ENCODE data around the gene IL1RAPL1.

Gene IL1RAPL1

GRCh38 chrX:29653721-29654120, 1066.5 kb downstream of the IL1RAPL1 start:
- no peak for DNase-seq (ENCODE audit: low read depth)

- DNase-seq (ENCODE audit: low read depth) = no peak
Measured at GRCh38 chrX:29659911-29660310, 1072.7 kb downstream of the IL1RAPL1 start.

GRCh38 chrX:29661290-29661689, 1074.0 kb downstream of the IL1RAPL1 start:
- no peak for DNase-seq (ENCODE audit: low read depth)

GRCh38 chrX:29662101-29662500, 1074.9 kb downstream of the IL1RAPL1 start:
- DNase-seq (ENCODE audit: low read depth) = no peak

- DNase-seq (ENCODE audit: low read depth) = no peak
Measured at GRCh38 chrX:29662759-29663503, 1075.7 kb downstream of the IL1RAPL1 start.

GRCh38 chrX:29665532-29665931, 1078.3 kb downstream of the IL1RAPL1 start:
- DNase-seq (ENCODE audit: low read depth) = no peak

GRCh38 chrX:29666366-29666765, 1079.1 kb downstream of the IL1RAPL1 start:
- no peak for DNase-seq (ENCODE audit: low read depth)

- no peak for DNase-seq (ENCODE audit: low read depth)
Measured at GRCh38 chrX:29671421-29671820, 1084.2 kb downstream of the IL1RAPL1 start.

GRCh38 chrX:29687687-29688086, 1100.4 kb downstream of the IL1RAPL1 start:
- DNase-seq (ENCODE audit: low read depth) = no peak

- no peak for DNase-seq (ENCODE audit: low read depth)
Measured at GRCh38 chrX:29690061-29690460, 1102.8 kb downstream of the IL1RAPL1 start.

GRCh38 chrX:29691044-29691443, 1103.8 kb downstream of the IL1RAPL1 start:
- no peak for DNase-seq (ENCODE audit: low read depth)

- no peak for DNase-seq (ENCODE audit: low read depth)
Measured at GRCh38 chrX:29693912-29694311, 1106.7 kb downstream of the IL1RAPL1 start.

- DNase-seq (ENCODE audit: low read depth) = no peak
Measured at GRCh38 chrX:29699239-29699638, 1112.0 kb downstream of the IL1RAPL1 start.

GRCh38 chrX:29707088-29707487, 1119.8 kb downstream of the IL1RAPL1 start:
- DNase-seq (ENCODE audit: low read depth) = no peak

- no peak for DNase-seq (ENCODE audit: low read depth)
Measured at GRCh38 chrX:29721152-29721551, 1133.9 kb downstream of the IL1RAPL1 start.

GRCh38 chrX:29724316-29724715, 1137.1 kb downstream of the IL1RAPL1 start:
- DNase-seq (ENCODE audit: low read depth) = no peak

GRCh38 chrX:29726811-29727210, 1139.6 kb downstream of the IL1RAPL1 start:
- DNase-seq (ENCODE audit: low read depth) = no peak

GRCh38 chrX:29728639-29729038, 1141.4 kb downstream of the IL1RAPL1 start:
- no peak for DNase-seq (ENCODE audit: low read depth)

GRCh38 chrX:29744966-29745365, 1157.7 kb downstream of the IL1RAPL1 start:
- DNase-seq (ENCODE audit: low read depth) = no peak

- no peak for DNase-seq (ENCODE audit: low read depth)
Measured at GRCh38 chrX:29746326-29746725, 1159.1 kb downstream of the IL1RAPL1 start.

GRCh38 chrX:29762006-29762405, 1174.8 kb downstream of the IL1RAPL1 start:
- no peak for DNase-seq (ENCODE audit: low read depth)

GRCh38 chrX:29775890-29776289, 1188.6 kb downstream of the IL1RAPL1 start:
- DNase-seq (ENCODE audit: low read depth) = no peak

- DNase-seq (ENCODE audit: low read depth) = no peak
Measured at GRCh38 chrX:29787656-29788055, 1200.4 kb downstream of the IL1RAPL1 start.

- DNase-seq (ENCODE audit: low read depth) = no peak
Measured at GRCh38 chrX:29788991-29789699, 1201.9 kb downstream of the IL1RAPL1 start.
